Dedifferentiated amniotic fluid mesenchymal stem cell (primary cell): ENCODE results near the gene MAP2K2.

Source experiments
- DNase-seq: peaks from one replicate; pipeline ENCODE4 v3.0.0-alpha.2; 2016; ENCODE audit errors: extremely low spot score

Gene MAP2K2

GRCh38 chr19:4099041-4099764, 24.7 kb downstream of the MAP2K2 start:
- DNase-seq: no peak

- DNase-seq: no peak
Observed at GRCh38 chr19:4098493-4098892, 25.4 kb downstream of the MAP2K2 start.

GRCh38 chr19:4097501-4097900, 26.4 kb downstream of the MAP2K2 start:
- DNase-seq: no peak

- DNase-seq: no peak
Observed at GRCh38 chr19:4096049-4096892, 27.7 kb downstream of the MAP2K2 start.

- DNase-seq: no peak
Observed at GRCh38 chr19:4095488-4095844, 28.5 kb downstream of the MAP2K2 start.

- DNase-seq: no peak
Observed at GRCh38 chr19:4094761-4095487, 29.0 kb downstream of the MAP2K2 start.

- DNase-seq: no peak
Observed at GRCh38 chr19:4094291-4094690, 29.6 kb downstream of the MAP2K2 start.

- no peak for DNase-seq
Observed at GRCh38 chr19:4093643-4094175, 30.2 kb downstream of the MAP2K2 start.

GRCh38 chr19:4090356-4091220, 33.3 kb downstream of the MAP2K2 start:
- DNase-seq: no peak

- no peak for DNase-seq
Observed at GRCh38 chr19:4089946-4090345, 34.0 kb downstream of the MAP2K2 start.

- DNase-seq: no peak
Observed at GRCh38 chr19:4089400-4089908, 34.5 kb downstream of the MAP2K2 start.

- DNase-seq: no peak
Observed at GRCh38 chr19:4088975-4089374, 34.9 kb downstream of the MAP2K2 start.

- DNase-seq: no peak
Observed at GRCh38 chr19:4087787-4088679, 35.9 kb downstream of the MAP2K2 start.

GRCh38 chr19:4086411-4086867, 37.5 kb downstream of the MAP2K2 start:
- DNase-seq: no peak

- DNase-seq: no peak
Observed at GRCh38 chr19:4084547-4084877, 39.4 kb downstream of the MAP2K2 start.

GRCh38 chr19:4083677-4084546, 40.0 kb downstream of the MAP2K2 start:
- DNase-seq: no peak

- DNase-seq: no peak
Observed at GRCh38 chr19:4082172-4082571, 41.8 kb downstream of the MAP2K2 start.

GRCh38 chr19:4081441-4082129, 42.3 kb downstream of the MAP2K2 start:
- DNase-seq: no peak

- DNase-seq: no peak
Observed at GRCh38 chr19:4080473-4080872, 43.4 kb downstream of the MAP2K2 start.
